ENCODE measurements around the gene PFN3. TPM values are rescaled to one million over a fixed set of nuclear protein-coding genes. Genes with fewer than 3 reads are reported as not detected.

PFN3 gene
- total and polyA plus RNA-seq, 2 of the 13 experiments (the other 11 are each of a cell fraction or from before 2014, with no cell fraction given), result not detected

DNA sequence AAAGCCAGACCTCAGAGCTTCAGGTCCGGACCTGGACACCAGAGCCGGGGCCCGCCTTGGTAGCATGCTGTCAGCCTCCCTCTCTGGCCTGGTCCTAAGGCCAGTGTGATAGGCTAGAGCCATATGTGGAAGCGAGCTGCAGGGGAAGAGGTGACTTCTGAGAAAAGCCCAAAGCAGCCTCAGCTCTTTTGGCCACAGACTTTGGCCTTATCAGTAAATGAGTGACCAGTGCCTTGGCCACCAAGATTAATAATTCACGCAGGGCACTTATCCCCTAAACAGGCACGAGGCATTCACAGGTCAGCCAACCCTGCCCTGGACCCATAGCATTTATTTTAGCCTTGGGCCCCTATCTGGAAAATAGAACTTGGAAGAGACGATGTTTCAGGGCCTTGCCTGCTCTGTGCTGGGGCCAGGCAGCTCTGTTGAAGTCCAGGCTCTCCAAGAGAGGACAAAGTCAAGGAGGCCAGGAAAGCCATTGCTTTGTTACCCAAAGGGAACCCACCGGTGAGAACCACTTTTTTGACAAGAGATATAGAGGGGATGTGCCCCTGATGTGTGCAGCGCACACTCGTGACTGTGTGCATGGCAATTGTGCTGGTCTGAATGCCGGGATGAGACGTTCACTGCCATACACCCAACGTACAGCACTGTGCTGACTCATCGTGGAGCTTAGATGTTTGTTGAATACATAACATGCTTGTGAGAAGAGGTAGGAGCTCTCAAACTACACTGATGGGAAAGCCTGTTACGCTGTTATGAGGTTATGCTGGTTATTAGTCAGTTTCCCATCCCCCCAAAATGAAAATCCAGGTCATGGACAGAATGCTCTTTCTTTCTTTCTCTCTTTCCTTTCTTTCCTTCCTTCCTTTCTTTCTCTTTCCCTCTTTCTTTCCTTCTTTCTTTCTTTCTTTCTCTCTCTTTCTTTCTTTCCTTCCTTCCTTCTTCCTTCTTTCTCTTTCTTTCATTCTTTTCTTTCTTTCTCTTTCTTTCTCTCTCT is 21.3 kb downstream of the PFN3 start (continued):
- TF ChIP-seq ARID2 (CRISPR knock-in tag; IDR thresholded peaks at IDR 0.05; ENCODE audit: borderline replicate concordance) (no peak), ZNF607 (CRISPR knock-in tag; IDR thresholded peaks at IDR 0.05; ENCODE audit: borderline replicate concordance) (peak; percentile 62; the same call in 1 of the 2 replicates), HOXD1 (CRISPR knock-in tag; IDR thresholded peaks at IDR 0.05) (peak; percentile 38; the same call in 1 of the 2 replicates), NFKB2 (CRISPR knock-in tag; IDR thresholded peaks at IDR 0.05; ENCODE audit: borderline replicate concordance) (peak; percentile 69), PRMT3 (CRISPR knock-in tag; IDR thresholded peaks at IDR 0.05; ENCODE audit: borderline replicate concordance, low read depth) (no peak), AKAP8 (CRISPR knock-in tag; IDR thresholded peaks at IDR 0.05) (peak; percentile 62), ZNF780A (CRISPR knock-in tag; IDR thresholded peaks at IDR 0.05) (no peak), ZBTB42 (CRISPR knock-in tag; IDR thresholded peaks at IDR 0.05) (no peak), PHF21A (CRISPR knock-in tag; IDR thresholded peaks at IDR 0.05) (peak; percentile 97), MEIS2 (CRISPR knock-in tag; IDR thresholded peaks at IDR 0.05) (peak; percentile 62; the same call in 1 of the 2 replicates), ZNF33A (CRISPR knock-in tag; IDR thresholded peaks at IDR 0.05; ENCODE audit: borderline replicate concordance) (no peak), ZNF468 (CRISPR knock-in tag; IDR thresholded peaks at IDR 0.05) (no peak), FOXA3 (CRISPR knock-in tag; IDR thresholded peaks at IDR 0.05) (peak; percentile 57), SRSF9 (IDR thresholded peaks at IDR 0.05; ENCODE audit: borderline replicate concordance, insufficient read depth, low read depth, low read length, poor library complexity, severe bottlenecking) (no peak), SMAD9 (CRISPR knock-in tag; IDR thresholded peaks at IDR 0.05) (no peak)
- TF ChIP-seq, protein P1, sequence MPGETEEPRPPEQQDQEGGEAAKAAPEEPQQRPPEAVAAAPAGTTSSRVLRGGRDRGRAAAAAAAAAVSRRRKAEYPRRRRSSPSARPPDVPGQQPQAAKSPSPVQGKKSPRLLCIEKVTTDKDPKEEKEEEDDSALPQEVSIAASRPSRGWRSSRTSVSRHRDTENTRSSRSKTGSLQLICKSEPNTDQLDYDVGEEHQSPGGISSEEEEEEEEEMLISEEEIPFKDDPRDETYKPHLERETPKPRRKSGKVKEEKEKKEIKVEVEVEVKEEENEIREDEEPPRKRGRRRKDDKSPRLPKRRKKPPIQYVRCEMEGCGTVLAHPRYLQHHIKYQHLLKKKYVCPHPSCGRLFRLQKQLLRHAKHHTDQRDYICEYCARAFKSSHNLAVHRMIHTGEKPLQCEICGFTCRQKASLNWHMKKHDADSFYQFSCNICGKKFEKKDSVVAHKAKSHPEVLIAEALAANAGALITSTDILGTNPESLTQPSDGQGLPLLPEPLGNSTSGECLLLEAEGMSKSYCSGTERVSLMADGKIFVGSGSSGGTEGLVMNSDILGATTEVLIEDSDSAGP (CRISPR knock-in tag; IDR thresholded peaks at IDR 0.05; ENCODE audit: borderline replicate concordance), result peak; percentile 47
- TF ChIP-seq, protein P2, sequence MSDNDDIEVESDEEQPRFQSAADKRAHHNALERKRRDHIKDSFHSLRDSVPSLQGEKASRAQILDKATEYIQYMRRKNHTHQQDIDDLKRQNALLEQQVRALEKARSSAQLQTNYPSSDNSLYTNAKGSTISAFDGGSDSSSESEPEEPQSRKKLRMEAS (IDR thresholded peaks at IDR 0.05), result peak; percentile 80
- TF ChIP-seq, protein P3, sequence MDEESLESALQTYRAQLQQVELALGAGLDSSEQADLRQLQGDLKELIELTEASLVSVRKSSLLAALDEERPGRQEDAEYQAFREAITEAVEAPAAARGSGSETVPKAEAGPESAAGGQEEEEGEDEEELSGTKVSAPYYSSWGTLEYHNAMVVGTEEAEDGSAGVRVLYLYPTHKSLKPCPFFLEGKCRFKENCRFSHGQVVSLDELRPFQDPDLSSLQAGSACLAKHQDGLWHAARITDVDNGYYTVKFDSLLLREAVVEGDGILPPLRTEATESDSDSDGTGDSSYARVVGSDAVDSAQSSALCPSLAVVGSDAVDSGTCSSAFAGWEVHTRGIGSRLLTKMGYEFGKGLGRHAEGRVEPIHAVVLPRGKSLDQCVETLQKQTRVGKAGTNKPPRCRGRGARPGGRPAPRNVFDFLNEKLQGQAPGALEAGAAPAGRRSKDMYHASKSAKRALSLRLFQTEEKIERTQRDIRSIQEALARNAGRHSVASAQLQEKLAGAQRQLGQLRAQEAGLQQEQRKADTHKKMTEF (CRISPR knock-in tag; IDR thresholded peaks at IDR 0.05), result peak; percentile 77
- TF ChIP-seq, protein P4, sequence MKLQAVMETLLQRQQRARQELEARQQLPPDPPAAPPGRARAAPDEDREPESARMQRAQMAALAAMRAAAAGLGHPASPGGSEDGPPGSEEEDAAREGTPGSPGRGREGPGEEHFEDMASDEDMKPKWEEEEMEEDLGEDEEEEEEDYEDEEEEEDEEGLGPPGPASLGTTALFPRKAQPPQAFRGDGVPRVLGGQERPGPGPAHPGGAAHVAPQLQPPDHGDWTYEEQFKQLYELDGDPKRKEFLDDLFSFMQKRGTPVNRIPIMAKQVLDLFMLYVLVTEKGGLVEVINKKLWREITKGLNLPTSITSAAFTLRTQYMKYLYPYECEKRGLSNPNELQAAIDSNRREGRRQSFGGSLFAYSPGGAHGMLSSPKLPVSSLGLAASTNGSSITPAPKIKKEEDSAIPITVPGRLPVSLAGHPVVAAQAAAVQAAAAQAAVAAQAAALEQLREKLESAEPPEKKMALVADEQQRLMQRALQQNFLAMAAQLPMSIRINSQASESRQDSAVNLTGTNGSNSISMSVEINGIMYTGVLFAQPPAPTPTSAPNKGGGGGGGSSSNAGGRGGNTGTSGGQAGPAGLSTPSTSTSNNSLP (IDR thresholded peaks at IDR 0.05; ENCODE audit: low read depth, low read length), result peak; percentile 95
- TF ChIP-seq, protein P5, sequence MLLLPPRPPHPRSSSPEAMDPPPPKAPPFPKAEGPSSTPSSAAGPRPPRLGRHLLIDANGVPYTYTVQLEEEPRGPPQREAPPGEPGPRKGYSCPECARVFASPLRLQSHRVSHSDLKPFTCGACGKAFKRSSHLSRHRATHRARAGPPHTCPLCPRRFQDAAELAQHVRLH (CRISPR knock-in tag; IDR thresholded peaks at IDR 0.05; ENCODE audit: borderline replicate concordance, low read depth), result no peak
- TF ChIP-seq, protein P6, sequence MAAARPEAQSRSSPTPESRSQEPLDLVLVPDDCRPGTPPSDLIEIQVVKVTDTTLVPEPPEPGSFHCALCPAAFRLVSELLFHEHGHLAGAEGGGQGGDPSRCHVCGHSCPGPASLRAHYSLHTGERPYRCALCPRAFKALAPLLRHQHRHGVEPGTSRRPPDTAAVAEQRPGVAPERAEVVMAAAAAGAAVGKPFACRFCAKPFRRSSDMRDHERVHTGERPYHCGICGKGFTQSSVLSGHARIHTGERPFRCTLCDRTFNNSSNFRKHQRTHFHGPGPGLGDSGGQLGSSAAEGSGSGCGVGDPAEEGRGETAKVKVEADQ (CRISPR knock-in tag; IDR thresholded peaks at IDR 0.05; ENCODE audit: borderline replicate concordance), result 0 out of 2 replicates have a peak, but pooled peaks have one; percentile 56

Data from HepG2 (cell line).